Brain pericyte (primary cell): ENCODE data around the gene NRDC.
"Not testable (repeated sequence)": the region's sequence is repeated elsewhere in the genome, so short reads cannot be mapped to it uniquely, and the experiment has no call there.

ENCODE experiments used
- DNase-seq: peaks from one replicate; pipeline ENCODE4 v3.0.0-alpha.2; 2012; ENCODE audit warnings: low read depth, low spot score

Gene NRDC

GRCh38 chr1:51878308-51878615 lies 265 bp downstream of the NRDC start:
- DNase-seq: no peak

- no peak for DNase-seq
Measured at GRCh38 chr1:51877434-51878307, 856 bp downstream of the NRDC start.

GRCh38 chr1:51875836-51876235 lies 2.7 kb downstream of the NRDC start:
- DNase-seq: no peak

GRCh38 chr1:51875291-51875772 lies 3.2 kb downstream of the NRDC start:
- no peak for DNase-seq

GRCh38 chr1:51873270-51873669 lies 5.3 kb downstream of the NRDC start:
- DNase-seq: not testable (repeated sequence)

- no peak for DNase-seq
Measured at GRCh38 chr1:51871351-51871975, 7.1 kb downstream of the NRDC start.

- no peak for DNase-seq
Measured at GRCh38 chr1:51870603-51871350, 7.8 kb downstream of the NRDC start.

GRCh38 chr1:51867479-51868232 lies 10.9 kb downstream of the NRDC start:
- no peak for DNase-seq

GRCh38 chr1:51863384-51863783 lies 15.1 kb downstream of the NRDC start:
- DNase-seq: no peak

GRCh38 chr1:51861669-51862068 lies 16.9 kb downstream of the NRDC start:
- DNase-seq: no peak

- no peak for DNase-seq
Measured at GRCh38 chr1:51859735-51860134, 18.8 kb downstream of the NRDC start.

- DNase-seq: no peak
Measured at GRCh38 chr1:51859333-51859732, 19.2 kb downstream of the NRDC start.

GRCh38 chr1:51858892-51859291 lies 19.6 kb downstream of the NRDC start:
- DNase-seq: no peak

- DNase-seq: no peak
Measured at GRCh38 chr1:51856745-51857144, 21.8 kb downstream of the NRDC start.

- no peak for DNase-seq
Measured at GRCh38 chr1:51855624-51856023, 22.9 kb downstream of the NRDC start.

- no peak for DNase-seq
Measured at GRCh38 chr1:51853360-51853759, 25.2 kb downstream of the NRDC start.

- no peak for DNase-seq
Measured at GRCh38 chr1:51851882-51852396, 26.6 kb downstream of the NRDC start.

- no peak for DNase-seq
Measured at GRCh38 chr1:51850420-51851223, 27.9 kb downstream of the NRDC start.

GRCh38 chr1:51847294-51847920 lies 31.1 kb downstream of the NRDC start:
- no peak for DNase-seq

GRCh38 chr1:51843948-51844347 lies 34.6 kb downstream of the NRDC start:
- no peak for DNase-seq
